HCT116 (cell line): ENCODE data around the gene SLC6A18. TPM values are rescaled to one million over a fixed set of nuclear protein-coding genes. Genes with fewer than 3 reads are reported as not detected.

Experiments
- ATAC-seq: fragments of 200-7000 bp; cut with Tn5 transposase; 2 replicates; pipeline ENCODE4 v1.9.1; 2020; ENCODE audit warnings: mild to moderate bottlenecking, moderate library complexity
- BruUV-seq: library from RNA; stranded (reverse); fragments of 400-500 nt; replicated peaks from 2 replicates; lab custom pipeline; 2021; lab: Mats Ljungman, UMichigan
- CTCF ChIA-PET: fragments of 300-600 bp; sonication (Branson Sonifier 250); formaldehyde crosslinking; loops from one replicate; lab custom pipeline; 2021; ENCODE audit warnings: antibody characterized with exemption; lab: Charles Lee
- POLR2A ChIA-PET: fragments of 300-600, 350-600 bp; sonication (Branson Sonifier 250); formaldehyde crosslinking; loops from one replicate; lab custom pipeline; 2021; ENCODE audit warnings: antibody characterized with exemption; lab: Charles Lee
- RAD21 ChIA-PET, 2 experiments: fragments of 300-600 bp; sonication (Branson Sonifier 250); formaldehyde crosslinking; loops; one replicate each; lab custom pipeline; 2023; ENCODE audit warnings: low total read pairs in 2 of 2; ENCODE audit not compliant: uncharacterized antibody in 2 of 2, unreplicated experiment in 2 of 2, low non-redundant PET in 1 of 2; lab: Charles Lee
- DNase-seq: peaks from one replicate; pipeline ENCODE4 v3.0.0-alpha.2; 2010; ENCODE audit warnings: low read depth, low spot score
- H2AFZ ChIP-seq: fragments of 200-600 bp; shearing (Covaris generic), sonication (generic); 2 replicates; pipeline ENCODE4 v1.6.1; 2017; ENCODE audit warnings: low read depth, mixed run types, mixed read lengths, antibody characterized with exemption, low read length; ENCODE audit not compliant: poor library complexity, severe bottlenecking
- H3K27ac ChIP-seq: 2 replicates; pipeline ENCODE4 v1.5.1; 2012; ENCODE audit warnings: low read depth, low read length
- H3K27me3 ChIP-seq: fragments of 200-600 bp; sonication (generic); 2 replicates; pipeline ENCODE4 v1.6.1; 2016; ENCODE audit warnings: mixed run types, low read length, mixed read lengths; ENCODE audit not compliant: insufficient read depth
- H3K36me3 ChIP-seq, 2 experiments: fragments of 200-500 bp in 1 of 2; fragments of 200-600 bp in 1 of 2; sonication (Bioruptor generic) in 1 of 2; sonication (generic) in 1 of 2; 2 replicates each; pipeline versions ENCODE4 v1.5.1 to v1.6.1; 2014 to 2016; ENCODE audit warnings: low read length in 2 of 2, inconsistent platforms in 1 of 2, mixed read lengths in 1 of 2, mixed run types in 1 of 2; ENCODE audit not compliant: insufficient read depth in 2 of 2, control insufficient read depth in 1 of 2
- H3K4me1 ChIP-seq, 2 experiments: fragments of 200-600 bp in 1 of 2; sonication (generic) in 1 of 2; 2 replicates each; pipeline versions ENCODE4 v1.5.1 to v1.6.1; 2012 to 2017; ENCODE audit warnings: low read length in 2 of 2, inconsistent platforms in 1 of 2, mild to moderate bottlenecking in 1 of 2, mixed read lengths in 1 of 2, mixed run types in 1 of 2, moderate library complexity in 1 of 2; ENCODE audit not compliant: insufficient read depth in 2 of 2, control insufficient read depth in 1 of 2
- H3K4me2 ChIP-seq: fragments of 200-600 bp; sonication (generic); 2 replicates; pipeline ENCODE4 v1.6.1; 2017; ENCODE audit warnings: mixed run types, low read length, mixed read lengths
- H3K4me3 ChIP-seq, 2 experiments: fragments of 200-600 bp in 1 of 2; sonication (generic) in 1 of 2; replicated peaks in 1 of 2; 2 replicates each; pipeline ENCODE4 v1.5.1; 2011 to 2016; ENCODE audit warnings: low read length in 2 of 2, control low read depth in 1 of 2, low read depth in 1 of 2, mild to moderate bottlenecking in 1 of 2, mixed read lengths in 1 of 2, mixed run types in 1 of 2
- H3K79me2 ChIP-seq: fragments of 200-600 bp; sonication (generic); 2 replicates; pipeline ENCODE4 v1.6.1; 2017; ENCODE audit warnings: mild to moderate bottlenecking, mixed run types, low read length, moderate library complexity, mixed read lengths; ENCODE audit not compliant: insufficient read depth
- H3K9ac ChIP-seq: fragments of 200-600 bp; sonication (generic); 2 replicates; pipeline ENCODE4 v1.6.1; 2016; ENCODE audit warnings: low read length, mixed read lengths
- H3K9me2 ChIP-seq: fragments of 200-600 bp; sonication (generic), shearing (Covaris generic); 2 replicates; pipeline ENCODE4 v1.6.1; 2017; ENCODE audit warnings: mixed run types, mild to moderate bottlenecking, moderate library complexity; ENCODE audit not compliant: insufficient read depth
- H3K9me3 ChIP-seq, 2 experiments: fragments of 200-500 bp in 1 of 2; fragments of 200-600 bp in 1 of 2; sonication (Bioruptor generic) in 1 of 2; sonication (generic) in 1 of 2; 2 replicates each; pipeline ENCODE4 v1.6.1; 2014 to 2017; ENCODE audit warnings: low read length in 2 of 2, mixed read lengths in 2 of 2, inconsistent platforms in 1 of 2, low read depth in 1 of 2, mild to moderate bottlenecking in 1 of 2, mixed run types in 1 of 2, moderate library complexity in 1 of 2; ENCODE audit not compliant: control insufficient read depth in 1 of 2, insufficient read depth in 1 of 2
- H4K20me1 ChIP-seq: fragments of 200-600 bp; sonication (generic), shearing (Covaris generic); 2 replicates; pipeline ENCODE4 v1.6.1; 2017; ENCODE audit warnings: mixed run types, mild to moderate bottlenecking, moderate library complexity; ENCODE audit not compliant: insufficient read depth
- CBX3 ChIP-seq: IDR thresholded peaks from 2 replicates; pipeline ENCODE4 v1.6.1; 2012; ENCODE audit warnings: low read depth
- CTCF ChIP-seq, 3 experiments: fragments of 200-600 bp in 1 of 3; sonication (generic) in 1 of 3; IDR thresholded peaks in 2 of 3; conservative IDR thresholded peaks in 1 of 3; 2 replicates each; pipeline ENCODE4 v1.5.1; 2012 to 2017; ENCODE audit warnings: low read depth in 2 of 3, low read length in 2 of 3, antibody characterized with exemption in 1 of 3, borderline replicate concordance in 1 of 3, control low read depth in 1 of 3, mild to moderate bottlenecking in 1 of 3, mixed read lengths in 1 of 3, mixed run types in 1 of 3, moderate library complexity in 1 of 3; ENCODE audit not compliant: insufficient read depth in 1 of 3
- EGR1 ChIP-seq: IDR thresholded peaks from 2 replicates; pipeline ENCODE4 v1.6.1; 2012; ENCODE audit warnings: low read depth
- EZH2 ChIP-seq: fragments of 200-600 bp; sonication (generic); IDR thresholded peaks from 2 replicates; pipeline ENCODE4 v1.6.1; 2017; ENCODE audit warnings: antibody characterized with exemption, mixed run types
- EZH2phosphoT487 ChIP-seq: fragments of 200-600 bp; IDR thresholded peaks from 2 replicates; pipeline ENCODE4 v1.6.1; 2018; ENCODE audit warnings: antibody characterized with exemption, borderline replicate concordance
- FOSL1 ChIP-seq: IDR thresholded peaks from 2 replicates; pipeline ENCODE4 v1.6.1; 2012; ENCODE audit warnings: low read depth
- POLR2A ChIP-seq: IDR thresholded peaks from 2 replicates; pipeline ENCODE4 v1.7.0; 2011; ENCODE audit warnings: borderline replicate concordance; ENCODE audit not compliant: insufficient read depth, insufficient read length; ENCODE audit errors: extremely low read depth
- POLR2AphosphoS5 ChIP-seq: IDR thresholded peaks from 2 replicates; pipeline ENCODE4 v1.6.1; 2011; ENCODE audit warnings: mild to moderate bottlenecking, low read depth, low read length, moderate library complexity
- SIN3A ChIP-seq: IDR thresholded peaks from 2 replicates; pipeline ENCODE4 v1.6.1; 2012; ENCODE audit warnings: low read depth
- SP1 ChIP-seq: IDR thresholded peaks from 2 replicates; pipeline ENCODE4 v1.6.1; 2012; ENCODE audit warnings: low read depth
- SRF ChIP-seq: IDR thresholded peaks from 2 replicates; pipeline ENCODE4 v1.6.1; 2012; ENCODE audit warnings: low read depth
- TCF7L2 ChIP-seq: IDR thresholded peaks from 2 replicates; pipeline ENCODE4 v1.7.0; 2011; ENCODE audit warnings: borderline replicate concordance, inconsistent platforms; ENCODE audit not compliant: insufficient read depth, insufficient read length; ENCODE audit errors: extremely low read depth
- YY1 ChIP-seq: IDR thresholded peaks from 2 replicates; pipeline ENCODE4 v1.6.1; 2011; ENCODE audit warnings: low read length, low read depth, moderate library complexity, mild to moderate bottlenecking; ENCODE audit not compliant: insufficient replicate concordance; ENCODE audit errors: extremely low read depth
- ZFX ChIP-seq: fragments of 450-650 bp; IDR thresholded peaks from 2 replicates; pipeline ENCODE4 v1.6.1; 2017
- intact Hi-C: fragments of 100-400 bp; cut with micrococcal nuclease; formaldehyde crosslinking; loops from 2 replicates; pipeline ENCODE4 v1.10.0; 2022
- total RNA-seq: library from RNA; stranded (reverse); gene quantifications from one replicate; pipeline ENCODE4 v1.2.1, GENCODE V29; 2021; ENCODE audit not compliant: unreplicated experiment
- TF ChIP-seq, protein P1 (sequence below): IDR thresholded peaks from 2 replicates; pipeline ENCODE4 v1.6.1; 2011; ENCODE audit warnings: mild to moderate bottlenecking, low read length, moderate library complexity; ENCODE audit not compliant: insufficient replicate concordance; ENCODE audit errors: extremely low read depth
- TF ChIP-seq, protein P2 (sequence below): IDR thresholded peaks from 2 replicates; pipeline ENCODE4 v1.6.1; 2012
- TF ChIP-seq, protein P3 (sequence below): IDR thresholded peaks from 2 replicates; pipeline ENCODE4 v1.6.1; 2012

The SLC6A18 gene
- total RNA-seq, 1 experiment from 2014 or later, result not detected

GRCh38 chr5:1272201-1272600 is 47.0 kb downstream of the SLC6A18 start:
- Histone ChIP-seq H2AFZ (no peak overlapping the region), H3K9me2 (no peaks in the 10 kb centered on the region), H3K36me3 (no peaks in the 10 kb centered on the region), H3K27me3 (no peaks in the 10 kb centered on the region), H3K4me3 (no peak overlapping the region), H4K20me1 (no peaks in the 10 kb centered on the region), H3K79me2 (no peaks in the 10 kb centered on the region), H3K9me3 (no peaks in the 10 kb centered on the region), H3K27ac (no peak overlapping the region), H3K4me2 (no peak overlapping the region), H3K9ac (no peak overlapping the region), H3K4me1 (no peaks in the 10 kb centered on the region)
- ATAC-seq (no peak), DNase-seq (no peak)
- CTCF ChIA-PET, result no interaction called here
- intact Hi-C loops, result no loop called here
- POLR2A ChIA-PET, result no interaction called here
- RAD21 ChIA-PET, result no interaction called here
- no TSS peak for BruUV-seq
- TF ChIP-seq TCF7L2 (no peak), SIN3A (no peak), CTCF (IDR thresholded peaks at IDR 0.05 in 2 of 3, conservative IDR thresholded peaks at IDR 0.05 in 1 of 3; ENCODE audit: borderline replicate concordance in 1 of 3, insufficient read depth in 1 of 3, low read depth in 2 of 3, low read length in 2 of 3) (no peak), POLR2A (no peak), SRF (no peak), SP1 (no peak), EGR1 (no peak), FOSL1 (no peak), POLR2AphosphoS5 (no peak), EZH2phosphoT487 (no peak), YY1 (no peak), CBX3 (no peak), ZFX (no peak), EZH2 (no peak)
- TF ChIP-seq, protein P1, sequence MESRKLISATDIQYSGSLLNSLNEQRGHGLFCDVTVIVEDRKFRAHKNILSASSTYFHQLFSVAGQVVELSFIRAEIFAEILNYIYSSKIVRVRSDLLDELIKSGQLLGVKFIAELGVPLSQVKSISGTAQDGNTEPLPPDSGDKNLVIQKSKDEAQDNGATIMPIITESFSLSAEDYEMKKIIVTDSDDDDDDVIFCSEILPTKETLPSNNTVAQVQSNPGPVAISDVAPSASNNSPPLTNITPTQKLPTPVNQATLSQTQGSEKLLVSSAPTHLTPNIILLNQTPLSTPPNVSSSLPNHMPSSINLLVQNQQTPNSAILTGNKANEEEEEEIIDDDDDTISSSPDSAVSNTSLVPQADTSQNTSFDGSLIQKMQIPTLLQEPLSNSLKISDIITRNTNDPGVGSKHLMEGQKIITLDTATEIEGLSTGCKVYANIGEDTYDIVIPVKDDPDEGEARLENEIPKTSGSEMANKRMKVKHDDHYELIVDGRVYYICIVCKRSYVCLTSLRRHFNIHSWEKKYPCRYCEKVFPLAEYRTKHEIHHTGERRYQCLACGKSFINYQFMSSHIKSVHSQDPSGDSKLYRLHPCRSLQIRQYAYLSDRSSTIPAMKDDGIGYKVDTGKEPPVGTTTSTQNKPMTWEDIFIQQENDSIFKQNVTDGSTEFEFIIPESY, result no peak
- TF ChIP-seq, protein P2, sequence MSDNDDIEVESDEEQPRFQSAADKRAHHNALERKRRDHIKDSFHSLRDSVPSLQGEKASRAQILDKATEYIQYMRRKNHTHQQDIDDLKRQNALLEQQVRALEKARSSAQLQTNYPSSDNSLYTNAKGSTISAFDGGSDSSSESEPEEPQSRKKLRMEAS, result no peak
- TF ChIP-seq, protein P3, sequence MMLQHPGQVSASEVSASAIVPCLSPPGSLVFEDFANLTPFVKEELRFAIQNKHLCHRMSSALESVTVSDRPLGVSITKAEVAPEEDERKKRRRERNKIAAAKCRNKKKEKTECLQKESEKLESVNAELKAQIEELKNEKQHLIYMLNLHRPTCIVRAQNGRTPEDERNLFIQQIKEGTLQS, result no peak
